Measurements from ENCODE around the gene SPATA9. TPM values are rescaled to one million over a fixed set of nuclear protein-coding genes. Genes with fewer than 3 reads are reported as not detected.

SPATA9 gene
- total RNA-seq, 1 experiment from 2014 or later = 0.15 TPM

DNA sequence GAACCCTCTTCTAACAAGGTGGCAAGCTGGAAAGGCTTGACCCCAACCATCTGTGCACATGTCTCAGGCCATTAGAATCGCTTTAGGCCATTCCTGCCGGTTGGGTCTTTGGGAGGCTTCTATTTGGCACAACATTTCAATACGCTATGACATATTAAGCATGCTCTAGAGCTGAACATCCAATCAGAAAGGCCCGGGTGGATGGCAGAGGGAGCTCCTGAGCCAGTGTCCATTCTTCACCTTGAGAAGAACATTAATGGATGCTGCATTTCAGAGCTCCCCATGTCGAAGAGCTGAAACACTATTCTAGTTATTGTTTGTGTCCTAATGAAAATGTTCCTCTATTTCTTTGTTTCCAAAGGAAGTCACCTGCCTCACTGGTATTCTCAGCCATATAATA is 12.8 kb downstream of the SPATA9 start:
- H3K27ac ChIP-seq (ENCODE audit: low read length) = no peak overlapping the region
- ChIA-PET POLR2A (no interaction called here), CTCF (interaction anchor here (0.6 kb wide), 1 partner anchor 60 kb away, joined by 11 read pairs; no protein-coding TSS in a partner anchor)
- TF ChIP-seq, protein P1, sequence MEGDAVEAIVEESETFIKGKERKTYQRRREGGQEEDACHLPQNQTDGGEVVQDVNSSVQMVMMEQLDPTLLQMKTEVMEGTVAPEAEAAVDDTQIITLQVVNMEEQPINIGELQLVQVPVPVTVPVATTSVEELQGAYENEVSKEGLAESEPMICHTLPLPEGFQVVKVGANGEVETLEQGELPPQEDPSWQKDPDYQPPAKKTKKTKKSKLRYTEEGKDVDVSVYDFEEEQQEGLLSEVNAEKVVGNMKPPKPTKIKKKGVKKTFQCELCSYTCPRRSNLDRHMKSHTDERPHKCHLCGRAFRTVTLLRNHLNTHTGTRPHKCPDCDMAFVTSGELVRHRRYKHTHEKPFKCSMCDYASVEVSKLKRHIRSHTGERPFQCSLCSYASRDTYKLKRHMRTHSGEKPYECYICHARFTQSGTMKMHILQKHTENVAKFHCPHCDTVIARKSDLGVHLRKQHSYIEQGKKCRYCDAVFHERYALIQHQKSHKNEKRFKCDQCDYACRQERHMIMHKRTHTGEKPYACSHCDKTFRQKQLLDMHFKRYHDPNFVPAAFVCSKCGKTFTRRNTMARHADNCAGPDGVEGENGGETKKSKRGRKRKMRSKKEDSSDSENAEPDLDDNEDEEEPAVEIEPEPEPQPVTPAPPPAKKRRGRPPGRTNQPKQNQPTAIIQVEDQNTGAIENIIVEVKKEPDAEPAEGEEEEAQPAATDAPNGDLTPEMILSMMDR (IDR thresholded peaks at IDR 0.05) = no peak
- TF ChIP-seq POLR2AphosphoS5 (IDR thresholded peaks at IDR 0.05; ENCODE audit: low read depth, low read length) = no peak
- TF ChIP-seq SIN3A (IDR thresholded peaks at IDR 0.05; ENCODE audit: borderline replicate concordance, insufficient read depth, low read depth, low read length) = no peak
- no peak for TF ChIP-seq TCF7L2 (IDR thresholded peaks at IDR 0.05; ENCODE audit: low read depth, low read length)
- BruUV-seq (replicated peaks) = no TSS peak
- in situ Hi-C loops (cut with HindIII; ENCODE audit: low pct_unique_long_range_greater_than_20kb, low sequenced_read_pairs) = no loop called here
- intact Hi-C loops (cut with micrococcal nuclease; ENCODE audit: unreplicated experiment) = no loop called here
- no peaks in the 10 kb centered on the region for H3K36me3 ChIP-seq (ENCODE audit: control insufficient read depth, insufficient read depth, low read length)
- H3K4me1 ChIP-seq (ENCODE audit: control insufficient read depth, insufficient read depth, low read length) = no peaks in the 10 kb centered on the region
- ATAC-seq (no peak), DNase-seq (ENCODE audit: low read depth, low spot score) (no peak)
- H3K9me3 ChIP-seq (ENCODE audit: control insufficient read depth, insufficient read depth, low read depth, low read length) = no peaks in the 10 kb centered on the region
- H3K4me3 ChIP-seq (ENCODE audit: low read depth in 2 of 2, low read length in 2 of 2) = no peak overlapping the region
- no peaks in the 10 kb centered on the region for H3K27me3 ChIP-seq (ENCODE audit: control insufficient read depth, insufficient read depth, low read length)

DNA sequence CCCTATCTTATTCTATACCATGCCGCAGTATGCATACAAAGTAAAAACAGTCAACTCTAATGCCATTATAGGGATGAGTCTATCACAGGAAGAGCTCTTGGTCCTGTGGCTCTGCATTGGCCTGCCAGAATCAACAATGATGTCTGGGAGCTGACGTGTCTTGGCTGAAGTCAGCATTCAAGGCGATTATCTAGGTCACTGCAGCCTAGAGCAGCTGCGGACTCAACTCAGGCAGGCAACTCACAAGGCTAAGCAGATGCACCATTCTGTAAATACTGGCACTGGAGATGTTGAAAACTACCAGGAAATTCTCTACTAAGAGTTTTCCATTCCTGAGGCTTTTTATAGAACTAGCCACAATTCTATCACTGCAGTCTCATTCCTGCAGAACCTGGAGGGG is 13.3 kb downstream of the SPATA9 start:
- in situ Hi-C loops (cut with HindIII; ENCODE audit: low pct_unique_long_range_greater_than_20kb, low sequenced_read_pairs) (no loop called here), intact Hi-C loops (cut with micrococcal nuclease; ENCODE audit: unreplicated experiment) (no loop called here)
- BruUV-seq (replicated peaks) = no TSS peak
- TF ChIP-seq, protein P2, sequence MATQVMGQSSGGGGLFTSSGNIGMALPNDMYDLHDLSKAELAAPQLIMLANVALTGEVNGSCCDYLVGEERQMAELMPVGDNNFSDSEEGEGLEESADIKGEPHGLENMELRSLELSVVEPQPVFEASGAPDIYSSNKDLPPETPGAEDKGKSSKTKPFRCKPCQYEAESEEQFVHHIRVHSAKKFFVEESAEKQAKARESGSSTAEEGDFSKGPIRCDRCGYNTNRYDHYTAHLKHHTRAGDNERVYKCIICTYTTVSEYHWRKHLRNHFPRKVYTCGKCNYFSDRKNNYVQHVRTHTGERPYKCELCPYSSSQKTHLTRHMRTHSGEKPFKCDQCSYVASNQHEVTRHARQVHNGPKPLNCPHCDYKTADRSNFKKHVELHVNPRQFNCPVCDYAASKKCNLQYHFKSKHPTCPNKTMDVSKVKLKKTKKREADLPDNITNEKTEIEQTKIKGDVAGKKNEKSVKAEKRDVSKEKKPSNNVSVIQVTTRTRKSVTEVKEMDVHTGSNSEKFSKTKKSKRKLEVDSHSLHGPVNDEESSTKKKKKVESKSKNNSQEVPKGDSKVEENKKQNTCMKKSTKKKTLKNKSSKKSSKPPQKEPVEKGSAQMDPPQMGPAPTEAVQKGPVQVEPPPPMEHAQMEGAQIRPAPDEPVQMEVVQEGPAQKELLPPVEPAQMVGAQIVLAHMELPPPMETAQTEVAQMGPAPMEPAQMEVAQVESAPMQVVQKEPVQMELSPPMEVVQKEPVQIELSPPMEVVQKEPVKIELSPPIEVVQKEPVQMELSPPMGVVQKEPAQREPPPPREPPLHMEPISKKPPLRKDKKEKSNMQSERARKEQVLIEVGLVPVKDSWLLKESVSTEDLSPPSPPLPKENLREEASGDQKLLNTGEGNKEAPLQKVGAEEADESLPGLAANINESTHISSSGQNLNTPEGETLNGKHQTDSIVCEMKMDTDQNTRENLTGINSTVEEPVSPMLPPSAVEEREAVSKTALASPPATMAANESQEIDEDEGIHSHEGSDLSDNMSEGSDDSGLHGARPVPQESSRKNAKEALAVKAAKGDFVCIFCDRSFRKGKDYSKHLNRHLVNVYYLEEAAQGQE (IDR thresholded peaks at IDR 0.05; ENCODE audit: insufficient read depth in 1 of 2, low read depth in 2 of 2, low read length in 1 of 2) = no peak
- TF ChIP-seq SIN3A (IDR thresholded peaks at IDR 0.05; ENCODE audit: borderline replicate concordance, insufficient read depth, low read depth, low read length) = no peak
- TF ChIP-seq, protein P1 (IDR thresholded peaks at IDR 0.05) = no peak
- POLR2A ChIA-PET = no interaction called here
- ATAC-seq (no peak), DNase-seq (ENCODE audit: low read depth, low spot score) (no peak)
- Histone ChIP-seq H3K4me3 (ENCODE audit: low read depth in 2 of 2, low read length in 2 of 2) (no peak overlapping the region), H3K27ac (ENCODE audit: low read length) (no peak overlapping the region), H3K4me1 (ENCODE audit: control insufficient read depth, insufficient read depth, low read length) (peaks cover 2% of the 10 kb centered on the region), H3K36me3 (ENCODE audit: control insufficient read depth, insufficient read depth, low read length) (no peaks in the 10 kb centered on the region), H3K27me3 (ENCODE audit: control insufficient read depth, insufficient read depth, low read length) (no peaks in the 10 kb centered on the region), H3K9me3 (ENCODE audit: control insufficient read depth, insufficient read depth, low read depth, low read length) (no peaks in the 10 kb centered on the region)
- CTCF ChIA-PET = no interaction called here
